NCI-H2227 treated with DMSO at 0.1 percent for 48 hours (cell line): ENCODE results near the gene MMP17.
"Not testable (repeated sequence)": the region's sequence is repeated elsewhere in the genome, so short reads cannot be mapped to it uniquely, and the experiment has no call there.

Experiments used
- DNase-seq: peaks from one replicate; lab custom pipeline; 2025; lab: John Stamatoyannopoulos, UW

Gene MMP17

GRCh38 chr12:131865180-131865875, 37.1 kb downstream of the MMP17 start:
- no peak for DNase-seq

GRCh38 chr12:131867471-131867870, 39.3 kb downstream of the MMP17 start:
- no peak for DNase-seq

DNA sequence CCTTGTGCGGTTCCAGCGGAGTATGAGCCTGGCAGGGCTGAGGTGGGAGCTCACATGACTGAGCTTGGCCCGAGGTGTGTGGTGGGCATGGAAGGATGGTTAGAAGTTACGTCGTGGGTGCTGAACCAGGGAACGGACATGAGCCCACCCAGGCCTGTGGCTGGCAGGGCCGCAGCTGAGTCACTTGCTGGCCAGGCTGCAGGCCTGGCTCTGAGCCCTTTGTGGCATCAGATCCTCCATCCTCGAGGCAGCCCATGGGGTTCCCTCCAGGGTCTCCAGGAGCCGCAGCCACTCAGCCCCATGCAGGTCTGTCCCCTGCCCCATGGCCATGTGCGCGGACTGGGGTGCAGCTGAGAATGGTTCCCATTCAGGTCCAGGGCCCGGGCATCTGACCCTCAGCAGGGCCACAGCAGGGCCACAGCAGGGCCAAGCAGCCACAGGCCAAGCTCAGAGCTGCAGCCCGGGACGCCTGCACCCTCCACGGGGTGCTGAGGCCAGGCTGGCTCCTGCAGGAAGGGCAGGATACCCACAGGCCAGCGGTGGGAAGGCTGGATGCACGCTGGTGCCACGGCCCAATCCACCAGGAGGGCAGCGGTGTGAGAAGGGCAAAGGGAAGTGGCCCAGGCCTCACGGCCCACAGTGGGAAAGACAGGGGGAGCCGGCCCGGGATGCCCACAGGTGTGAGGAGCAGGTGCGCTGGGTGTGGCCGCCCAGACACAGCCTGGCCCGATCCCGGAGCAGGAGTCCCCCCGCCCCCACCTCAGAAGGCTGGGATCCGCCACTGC, 39.9 kb downstream of the MMP17 start:
- no peak for DNase-seq

DNA sequence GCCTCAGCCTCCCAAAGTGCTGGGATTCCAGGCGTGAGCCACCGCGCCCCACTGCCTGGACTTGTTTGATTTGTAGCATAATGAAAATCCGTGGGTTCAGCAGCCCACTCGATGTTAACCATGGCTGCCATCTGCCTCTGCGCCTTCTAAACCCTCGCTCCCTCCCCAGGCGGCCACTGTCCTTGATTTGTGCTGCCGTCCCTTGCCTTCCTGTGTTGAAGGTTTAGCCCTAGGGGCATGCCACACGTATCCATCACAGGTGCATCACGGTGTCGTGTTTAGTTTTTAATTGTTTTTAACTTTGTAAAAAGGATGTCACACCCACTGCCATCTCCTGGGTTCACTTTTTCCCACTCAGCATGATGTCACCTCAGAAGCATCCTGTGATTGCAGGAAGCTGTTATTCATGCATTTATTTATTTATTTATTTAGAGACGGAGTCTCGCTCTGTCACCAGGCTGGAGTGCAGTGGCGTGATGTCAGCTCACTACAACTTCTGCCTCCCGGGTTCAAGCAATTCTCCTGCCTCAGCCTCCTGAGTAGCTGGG, 41.8 kb downstream of the MMP17 start:
- no peak for DNase-seq

DNA sequence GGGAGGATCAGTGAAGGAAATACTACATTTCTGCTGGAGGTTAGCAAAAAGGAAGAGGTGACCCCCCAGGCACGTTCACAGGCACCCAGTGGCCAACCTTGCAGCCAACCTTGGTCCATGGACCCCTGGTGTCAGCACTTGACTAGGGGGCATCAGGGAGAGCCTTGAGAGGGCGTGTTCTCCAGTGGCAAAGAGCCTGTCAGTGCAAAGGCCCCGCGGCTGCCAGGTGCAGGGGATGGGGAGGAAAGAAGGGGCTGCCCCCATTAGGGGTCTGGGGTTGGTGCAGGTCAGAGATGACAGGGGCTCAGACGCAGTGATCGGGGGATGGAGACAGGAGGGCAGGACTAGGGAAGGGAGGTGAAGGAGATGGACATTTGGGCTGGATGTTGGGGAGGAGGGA, 43.5 kb downstream of the MMP17 start:
- no peak for DNase-seq

DNA sequence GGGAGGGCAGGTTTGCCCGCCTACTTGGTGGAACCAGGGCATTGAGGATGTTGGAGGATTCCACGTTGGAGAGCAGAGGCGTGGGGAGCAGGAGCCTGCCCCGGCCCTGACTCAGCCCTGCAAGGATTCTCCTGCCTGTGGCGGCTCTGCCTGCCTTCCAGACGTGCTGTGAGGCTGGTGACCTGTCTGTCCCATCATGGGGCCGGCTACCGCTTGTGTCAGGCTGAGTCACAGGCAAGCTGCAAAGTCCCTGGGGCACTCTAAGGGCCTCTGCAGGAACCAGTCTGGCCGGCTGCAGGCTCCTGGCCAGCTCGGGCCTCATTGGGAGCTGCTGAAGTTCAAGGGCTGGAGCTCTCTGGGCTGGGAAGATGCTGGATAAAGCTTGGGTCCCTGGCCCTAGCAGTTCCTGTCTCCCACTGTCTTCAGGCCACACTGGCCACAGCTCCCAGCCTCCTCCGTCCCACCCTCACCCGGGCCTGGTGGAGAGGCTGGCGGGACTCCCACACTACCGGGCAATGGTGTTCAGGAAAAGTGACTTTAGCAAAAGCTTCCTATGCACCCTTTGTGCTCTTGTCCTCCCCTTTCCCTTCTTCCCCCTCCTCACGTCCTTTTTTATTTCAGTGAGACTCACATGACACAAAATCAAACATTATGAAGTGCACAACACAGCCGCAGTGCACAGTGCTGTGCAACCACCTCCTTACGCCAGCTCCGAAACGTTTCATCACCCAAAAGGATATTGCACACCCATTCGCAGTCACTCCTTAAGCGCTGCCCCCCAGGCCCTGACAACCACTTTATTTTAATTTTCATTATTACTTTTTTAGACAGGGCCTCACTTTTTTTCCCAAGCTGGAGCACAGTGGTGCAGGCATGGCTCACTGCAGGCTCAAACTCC, 44.2 kb downstream of the MMP17 start:
- no peak for DNase-seq

DNA sequence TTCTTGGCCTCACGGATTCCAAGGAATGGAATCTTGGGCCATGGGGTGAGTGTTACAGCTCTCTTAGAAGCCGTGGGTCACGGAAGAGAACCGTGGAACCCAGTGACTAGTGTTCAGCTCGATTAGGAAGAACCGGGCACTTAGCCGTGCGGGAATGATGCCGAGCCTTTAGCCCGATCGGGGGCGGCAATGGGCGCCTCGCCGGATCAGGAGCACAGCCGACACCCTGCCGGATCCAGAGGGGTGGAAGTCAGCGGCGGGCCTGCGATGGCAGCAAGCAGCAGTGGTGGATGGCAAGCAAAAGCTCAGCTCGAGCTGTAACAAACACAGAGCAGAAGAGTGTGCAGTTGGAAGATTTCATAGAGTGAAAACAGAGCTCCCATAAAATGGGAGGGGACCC, 45.1 kb downstream of the MMP17 start:
- no peak for DNase-seq

DNA sequence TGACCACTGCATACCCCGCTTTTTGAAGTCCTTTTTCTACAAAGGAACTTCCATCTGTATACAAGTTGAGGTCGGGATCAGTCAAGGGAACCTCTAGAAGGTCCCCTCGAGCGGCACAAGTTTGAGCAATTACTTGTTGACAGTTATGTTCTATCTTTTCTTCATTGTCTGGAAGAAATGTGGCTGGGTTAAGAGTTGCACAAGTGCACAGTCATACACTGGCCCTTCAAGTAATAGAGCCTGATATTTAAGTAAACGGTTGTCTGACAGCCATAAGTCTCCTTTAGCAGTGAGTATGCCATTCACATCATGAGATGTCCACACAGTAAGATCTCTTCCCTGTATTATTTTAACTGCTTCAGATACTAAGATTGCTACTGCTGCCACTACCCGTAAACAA, 46.8 kb downstream of the MMP17 start:
- not testable (repeated sequence) for DNase-seq

DNA sequence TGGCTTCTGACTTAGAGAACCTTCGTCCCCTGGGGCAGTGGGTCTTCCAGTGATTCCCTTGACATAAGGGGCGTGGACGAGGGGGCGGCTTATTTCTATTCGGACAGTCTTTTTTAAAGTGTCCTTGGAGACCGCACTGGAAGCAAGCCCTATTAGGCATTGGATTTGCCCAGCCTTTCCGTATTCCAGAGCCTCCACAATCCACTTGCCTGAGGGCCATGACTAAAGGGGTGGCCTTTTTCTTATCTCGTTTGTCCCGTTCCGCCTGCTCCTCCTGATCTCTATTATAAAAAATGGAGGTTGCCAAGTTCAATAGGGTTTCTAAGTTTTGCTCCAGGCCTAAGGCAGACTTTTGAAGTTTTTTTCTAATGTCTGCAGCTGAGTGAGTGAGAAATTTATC, 49.0 kb downstream of the MMP17 start:
- DNase-seq: not testable (repeated sequence)

GRCh38 chr12:131878436-131878835, 50.2 kb downstream of the MMP17 start:
- DNase-seq: not testable (repeated sequence)

- no peak for DNase-seq
Observed at GRCh38 chr12:131882804-131883520, 54.8 kb downstream of the MMP17 start.

DNA sequence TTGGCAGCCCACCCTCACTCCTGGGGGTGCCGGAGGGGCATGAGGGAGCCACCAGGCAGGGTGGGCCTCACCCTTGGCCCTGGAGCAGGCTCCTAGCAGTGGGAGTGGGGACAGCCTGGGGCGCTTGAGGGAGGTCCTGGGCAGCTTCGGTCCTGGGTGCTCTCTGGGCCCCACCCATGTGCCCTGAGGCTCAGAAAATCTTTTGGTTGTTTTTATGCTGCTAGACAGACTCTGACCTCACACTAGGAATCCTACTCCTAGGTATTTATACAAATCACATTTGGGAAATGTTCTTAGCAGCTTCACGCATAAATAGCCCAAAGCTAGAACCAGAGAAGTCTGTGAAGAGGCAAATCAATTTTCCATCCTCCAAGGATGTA, 55.3 kb downstream of the MMP17 start:
- DNase-seq: no peak

- DNase-seq: not testable (repeated sequence)
Observed at GRCh38 chr12:131885076-131885475, 56.9 kb downstream of the MMP17 start.

DNA sequence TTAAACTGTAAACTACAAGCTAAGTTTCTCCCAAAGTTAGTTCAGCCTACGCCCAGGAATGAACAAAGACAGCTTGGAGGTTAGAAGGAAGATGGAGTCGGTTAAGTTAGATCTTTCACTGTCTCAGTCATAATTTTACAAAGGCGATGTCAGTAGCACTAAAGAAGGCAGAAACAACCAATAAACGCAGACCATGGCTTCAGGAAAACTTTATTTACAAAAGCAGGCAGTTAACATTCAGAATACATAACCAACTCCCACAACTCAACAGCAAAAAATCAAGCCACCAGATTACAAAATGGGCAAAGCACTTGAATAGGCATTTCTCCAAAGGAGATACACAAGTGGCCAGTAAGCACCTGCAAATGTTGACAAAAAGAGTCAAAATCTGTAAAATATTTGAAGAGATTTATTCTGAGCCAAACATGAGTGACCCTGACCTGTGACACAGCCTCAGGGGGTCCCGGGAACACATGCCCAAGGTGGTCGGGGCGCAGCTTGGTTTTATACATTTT, 57.4 kb downstream of the MMP17 start:
- no peak for DNase-seq

DNA sequence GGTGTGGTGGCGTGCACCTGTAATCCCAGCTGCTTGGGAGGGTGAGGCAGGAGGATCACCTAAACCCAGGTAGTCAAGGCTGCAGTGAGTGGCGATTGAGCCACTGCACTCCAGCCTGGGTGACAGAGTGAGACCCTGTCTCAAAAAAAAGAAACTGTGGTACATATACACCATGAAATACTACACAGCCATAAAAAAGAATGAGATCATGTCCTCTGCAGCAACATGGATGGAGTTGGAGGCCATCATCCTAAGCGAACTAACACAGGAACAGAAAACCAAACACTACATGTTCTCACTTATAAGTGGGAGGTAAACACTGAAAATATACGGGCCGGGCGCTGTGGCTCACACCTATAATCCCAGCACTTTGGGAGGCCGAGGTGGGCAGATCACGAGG, 63.5 kb downstream of the MMP17 start:
- DNase-seq: not testable (repeated sequence)

DNA sequence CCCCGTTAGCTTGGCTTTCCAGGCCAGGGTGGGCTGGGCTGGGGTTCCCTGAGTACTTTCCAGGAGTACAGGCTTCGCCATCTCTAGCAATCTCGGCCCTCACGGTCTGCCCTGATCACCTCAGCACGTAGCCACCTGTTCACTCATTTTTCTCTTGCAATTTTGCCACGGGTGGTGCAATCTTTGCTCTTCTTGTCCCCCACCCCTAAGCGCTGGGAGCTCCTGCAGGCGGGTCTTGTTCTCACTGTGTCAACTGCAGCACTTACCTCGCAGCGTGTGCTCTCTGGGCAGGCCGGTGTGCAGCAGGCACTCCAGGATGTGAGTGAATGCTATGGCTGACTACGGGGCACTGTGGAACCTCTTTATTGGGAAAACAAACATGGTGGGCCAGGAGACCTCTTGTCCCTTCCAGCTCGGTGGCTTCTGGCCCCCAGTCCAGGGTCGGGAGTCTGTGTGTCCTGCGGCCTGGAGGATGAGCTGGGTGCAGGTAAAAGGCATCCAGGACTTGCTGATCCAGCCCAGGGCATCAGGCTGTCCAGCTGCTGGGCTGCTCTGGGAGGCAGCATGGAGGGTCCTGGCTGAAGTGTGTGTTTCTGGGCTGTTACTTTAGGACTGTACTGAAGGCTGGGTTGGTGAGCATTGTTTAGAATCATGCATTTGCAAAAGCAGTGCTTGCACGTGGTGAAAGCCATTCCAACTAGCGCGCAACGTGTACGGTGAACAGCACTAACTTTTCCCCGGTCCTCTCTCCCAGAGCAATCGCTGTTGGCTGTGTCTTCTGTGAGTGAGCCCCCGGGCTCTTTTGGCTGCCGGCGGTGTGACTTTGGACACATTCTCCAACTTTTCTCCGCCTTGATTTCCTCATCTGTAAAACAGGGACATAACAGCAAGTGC, 64.8 kb downstream of the MMP17 start:
- DNase-seq: peak; percentile 8

- peak; percentile 9 for DNase-seq
Observed at GRCh38 chr12:131893605-131894312, 65.6 kb downstream of the MMP17 start.

DNA sequence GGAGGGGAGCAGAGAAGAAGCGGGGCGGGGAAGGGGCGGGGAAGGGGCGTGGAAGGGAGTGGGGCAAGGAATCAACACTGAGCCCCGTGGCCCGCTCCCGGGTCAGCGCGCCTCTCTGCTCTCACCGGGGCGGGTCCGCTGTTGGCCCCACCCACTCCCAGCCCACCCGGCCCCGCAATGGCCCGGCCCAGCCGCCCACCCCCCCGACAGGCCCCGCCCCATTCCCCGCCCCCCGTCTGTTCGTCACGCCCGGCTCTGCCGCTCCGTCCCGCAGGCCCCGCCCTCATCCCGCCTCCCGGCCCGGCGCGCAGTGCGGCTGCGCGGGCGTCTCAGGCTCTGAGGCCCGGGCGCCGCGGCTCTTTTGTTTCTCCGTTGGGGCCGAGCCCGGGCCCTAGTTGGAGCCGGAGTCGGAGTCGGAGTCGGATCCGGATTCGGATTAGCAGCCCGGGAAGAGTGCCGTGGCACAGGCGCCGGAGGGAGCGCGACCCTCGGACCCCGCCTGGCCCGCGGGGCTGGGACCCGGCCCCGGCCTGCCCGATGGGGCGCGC, 66.2 kb downstream of the MMP17 start, which contains the start of gene ULK1:
Gene ULK1 (plus strand): TSS at position 310 of the 548 bp plus-strand sequence. CDS start 380 bp downstream, outside the sequence.
- DNase-seq: peak; percentile 93

DNA sequence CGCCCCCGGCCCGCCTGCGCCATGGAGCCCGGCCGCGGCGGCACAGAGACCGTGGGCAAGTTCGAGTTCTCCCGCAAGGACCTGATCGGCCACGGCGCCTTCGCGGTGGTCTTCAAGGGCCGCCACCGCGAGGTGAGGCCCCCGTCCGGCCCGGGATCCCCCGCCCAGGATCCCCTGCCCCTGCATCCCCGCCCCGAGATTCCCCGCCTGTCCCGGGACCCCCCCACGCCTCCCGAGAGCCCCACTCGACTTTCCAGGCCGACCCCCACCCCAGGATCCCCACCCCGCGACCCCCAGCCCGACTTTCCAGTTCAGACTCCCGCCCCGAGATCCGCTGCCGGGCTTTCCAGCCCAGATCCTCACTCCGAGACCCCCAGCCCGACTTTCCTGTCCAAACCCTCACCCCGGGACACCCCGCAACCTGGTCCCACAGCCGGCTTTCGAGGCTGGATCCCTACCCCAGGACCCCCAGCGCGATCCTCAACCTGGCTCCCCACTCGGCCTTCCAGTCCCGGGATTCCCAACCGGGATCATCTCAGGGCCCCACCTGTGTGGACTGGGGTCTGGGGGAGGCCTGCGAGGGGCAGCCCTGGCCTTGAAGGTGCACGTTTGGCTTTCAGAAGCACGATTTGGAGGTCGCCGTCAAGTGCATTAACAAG, 66.9 kb downstream of the MMP17 start:
- DNase-seq: no peak
